UCSD-AML1 (cell line): ENCODE data around the gene CACNB4.

Experiments
- DNase-seq: peaks from one replicate; lab custom pipeline; 2025; ENCODE audit not compliant: unreplicated experiment; lab: John Stamatoyannopoulos, UW

CACNB4 gene

GRCh38 chr2:151861174-151861573 lies 237.7 kb downstream of the CACNB4 start:
- DNase-seq = no peak

GRCh38 chr2:151860613-151861146 lies 238.2 kb downstream of the CACNB4 start:
- DNase-seq = no peak

DNA sequence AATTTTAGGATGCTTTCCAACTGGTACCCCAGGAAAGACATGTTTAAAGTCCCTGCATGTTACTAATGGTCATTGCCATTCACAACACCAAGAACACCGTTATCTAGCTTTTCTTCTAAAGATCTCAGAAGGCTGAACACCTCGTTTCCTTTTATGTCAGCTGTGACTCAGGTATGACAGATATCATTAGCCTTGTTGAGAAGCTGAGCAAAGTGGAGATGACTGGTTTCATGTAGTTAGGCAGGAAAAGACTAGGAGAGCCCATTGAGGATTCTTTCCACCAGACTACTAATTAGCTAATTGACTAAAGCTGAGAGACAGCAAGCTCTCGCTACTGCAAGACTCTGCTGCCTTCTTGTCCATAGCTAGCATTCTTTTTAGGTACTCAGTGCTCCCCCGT lies 238.6 kb downstream of the CACNB4 start:
- no peak for DNase-seq

GRCh38 chr2:151857650-151858049 lies 241.2 kb downstream of the CACNB4 start:
- no peak for DNase-seq

- no peak for DNase-seq
Observed at GRCh38 chr2:151855111-151855510, 243.7 kb downstream of the CACNB4 start.

- DNase-seq = no peak
Observed at GRCh38 chr2:151853070-151853758, 245.6 kb downstream of the CACNB4 start.

- no peak for DNase-seq
Observed at GRCh38 chr2:151852260-151853069, 246.4 kb downstream of the CACNB4 start.

GRCh38 chr2:151851761-151852160 lies 247.1 kb downstream of the CACNB4 start:
- DNase-seq = no peak

- DNase-seq = no peak
Observed at GRCh38 chr2:151849413-151850010, 249.3 kb downstream of the CACNB4 start.

GRCh38 chr2:151845884-151846283 lies 253.0 kb downstream of the CACNB4 start:
- DNase-seq = no peak

DNA sequence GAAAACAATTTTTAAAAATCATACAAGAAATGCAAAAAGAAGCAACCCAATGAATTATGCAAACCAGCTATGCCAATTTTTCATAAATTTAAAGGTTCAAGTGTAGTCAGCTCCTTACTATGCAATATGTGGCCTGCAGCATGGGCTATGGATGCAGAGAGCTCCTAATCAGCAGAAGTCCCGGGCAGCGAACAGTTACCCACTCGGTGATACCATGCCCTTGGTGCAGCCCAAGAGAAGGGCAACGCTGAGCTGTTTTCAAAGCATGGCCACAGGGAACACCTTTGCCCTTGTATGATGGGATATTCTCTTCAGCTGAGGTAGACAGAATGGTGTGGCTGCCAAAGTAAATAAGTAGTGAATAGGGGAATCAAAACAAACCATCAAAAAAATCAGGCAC lies 253.4 kb downstream of the CACNB4 start:
- DNase-seq = no peak

GRCh38 chr2:151844211-151844896 lies 254.5 kb downstream of the CACNB4 start:
- DNase-seq = no peak

DNA sequence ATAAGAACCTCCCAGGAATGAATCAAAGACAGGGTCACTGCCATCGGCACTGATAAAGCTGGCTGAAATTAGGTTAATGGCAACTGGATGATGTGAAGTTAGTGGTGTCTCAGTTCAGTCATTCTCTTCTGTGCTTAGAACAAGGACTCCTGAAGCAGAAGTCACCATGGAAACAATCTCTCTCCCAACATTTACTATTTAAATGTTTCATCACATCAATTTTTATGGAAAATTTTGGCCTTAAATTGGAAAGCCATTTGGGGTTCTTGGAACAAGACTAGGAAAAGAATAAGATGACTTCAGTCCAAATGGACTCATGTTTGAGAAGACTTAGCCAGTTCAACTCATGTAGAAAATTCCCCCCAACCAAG lies 255.2 kb downstream of the CACNB4 start:
- no peak for DNase-seq

DNA sequence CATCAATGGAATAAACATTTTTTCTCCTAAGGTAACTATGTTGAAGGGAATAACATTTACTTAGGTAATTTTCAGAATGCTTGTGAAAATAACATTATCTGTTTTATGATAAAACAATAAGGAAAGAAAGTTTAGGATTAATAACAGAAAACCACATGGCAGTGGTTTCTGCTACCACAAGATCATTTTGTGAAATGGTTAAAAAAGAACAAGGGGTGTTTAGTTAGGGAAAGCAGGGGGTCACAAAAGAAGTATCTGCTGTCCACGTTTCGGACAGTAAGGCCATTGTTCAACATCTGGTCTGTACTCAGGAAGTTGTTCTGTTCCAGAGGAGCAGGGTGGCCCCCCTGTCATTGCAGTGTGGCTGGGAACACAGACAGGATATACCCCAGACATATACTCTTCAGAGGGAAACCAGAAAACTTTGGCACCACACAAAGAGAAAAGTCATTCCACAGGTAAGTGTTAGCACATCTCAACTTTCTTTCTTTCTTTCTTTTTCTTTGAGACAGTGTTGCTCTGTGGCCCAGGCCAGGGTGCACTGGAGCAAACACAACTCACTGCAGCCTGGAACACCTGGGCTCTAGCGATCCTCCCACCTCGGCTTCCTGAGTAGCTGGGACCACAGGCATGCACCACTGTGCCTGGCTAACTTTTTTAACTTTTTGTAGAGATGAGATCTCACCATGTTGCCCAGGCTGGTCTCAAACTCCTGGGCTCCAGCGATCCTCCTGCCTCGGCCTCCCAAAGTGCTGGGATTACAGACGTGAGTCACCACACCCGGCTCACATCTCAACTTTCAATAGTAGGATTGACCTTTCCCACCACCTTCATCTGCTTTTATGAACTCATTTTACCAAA lies 255.8 kb downstream of the CACNB4 start:
- peak; percentile 13 for DNase-seq

DNA sequence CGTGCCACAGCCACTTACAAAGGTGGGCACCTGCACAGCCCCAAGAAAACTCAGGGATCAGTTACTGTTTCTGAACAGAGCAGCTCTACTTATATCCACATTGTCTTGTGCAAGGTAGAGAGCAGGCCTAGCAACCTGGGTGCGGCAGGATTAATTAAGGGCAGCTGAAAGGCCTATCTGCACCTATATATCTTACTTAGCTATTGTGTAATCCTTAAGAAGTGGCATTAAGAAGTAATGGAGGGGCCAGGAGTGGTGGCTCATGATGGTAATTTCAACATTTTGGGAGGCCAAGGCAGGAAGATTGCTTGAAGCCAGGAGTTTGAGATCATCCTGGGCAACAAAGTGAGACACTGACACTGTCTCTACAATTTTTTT lies 257.8 kb downstream of the CACNB4 start:
- no peak for DNase-seq

DNA sequence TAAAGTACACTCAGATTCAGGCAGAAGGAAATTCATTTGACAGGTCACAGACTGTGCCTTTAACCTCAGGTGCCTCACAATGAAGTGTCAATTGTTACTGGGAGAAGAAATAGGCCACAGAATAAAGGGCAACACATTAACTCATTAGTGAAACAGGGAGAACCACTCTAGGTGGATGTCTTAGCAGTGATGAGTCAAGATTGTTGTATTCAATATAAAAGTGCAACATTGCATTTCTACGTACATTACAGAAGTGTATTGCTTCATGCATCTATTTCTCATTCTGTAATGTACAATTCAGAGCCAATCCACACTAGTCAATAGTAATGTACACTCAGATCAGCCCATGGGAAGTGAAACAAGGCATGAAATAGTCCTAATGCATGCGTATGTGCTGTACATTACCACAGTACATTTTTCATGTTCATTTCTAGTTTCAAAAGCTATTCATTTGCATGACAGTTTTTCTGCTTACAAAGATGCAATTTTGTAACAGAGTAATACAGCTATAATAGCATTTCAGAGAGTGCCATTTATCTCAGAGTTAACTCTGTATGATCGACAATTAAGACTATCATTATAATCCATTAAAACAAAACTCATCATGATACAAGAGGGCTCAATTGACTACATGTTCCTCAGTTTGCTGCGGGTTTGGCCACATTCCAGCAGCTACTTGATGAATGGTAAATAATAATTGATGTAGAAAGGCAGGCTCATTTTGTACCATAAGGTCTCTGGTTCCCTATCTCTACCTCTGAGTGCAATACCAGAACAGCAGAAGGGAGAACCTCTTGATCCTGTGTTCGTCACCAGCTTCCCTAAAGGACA lies 258.4 kb downstream of the CACNB4 start:
- no peak for DNase-seq

DNA sequence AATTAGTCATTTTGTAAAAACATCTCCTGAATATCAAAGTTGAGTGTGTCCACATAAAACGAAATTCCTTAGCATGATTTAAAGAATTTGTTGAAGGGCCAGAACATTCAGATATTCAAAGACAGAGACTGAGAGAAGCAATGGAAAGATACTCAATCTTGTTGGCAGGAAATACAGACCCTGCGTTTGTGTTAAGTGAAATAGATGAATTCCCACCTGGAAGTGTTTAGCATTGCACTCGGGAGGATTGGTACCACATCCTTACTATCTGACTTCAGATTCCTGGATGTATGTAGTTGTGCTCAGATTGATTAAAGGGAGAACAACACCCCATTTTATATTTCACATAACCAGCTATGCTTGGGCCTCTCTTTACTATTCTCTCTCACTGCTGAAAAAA lies 260.9 kb downstream of the CACNB4 start:
- DNase-seq = no peak

DNA sequence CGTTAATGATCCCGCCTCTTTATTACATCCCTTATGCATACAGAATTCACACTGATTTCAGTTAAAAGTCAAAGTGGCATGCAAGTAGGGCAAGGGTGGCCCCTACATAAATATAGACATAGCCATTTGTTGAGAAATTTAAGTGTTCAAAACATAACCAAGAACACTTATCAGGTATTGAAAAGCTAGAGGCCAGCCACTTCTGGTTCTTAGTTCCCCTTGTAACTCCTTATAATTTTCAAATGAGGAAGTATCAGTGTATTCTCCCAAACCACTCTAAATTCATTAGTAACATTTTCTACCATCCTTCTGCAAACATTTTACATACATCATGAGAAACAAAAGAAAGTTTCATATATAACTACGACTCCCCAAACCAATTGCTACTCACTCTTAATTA lies 264.9 kb downstream of the CACNB4 start:
- DNase-seq = no peak

DNA sequence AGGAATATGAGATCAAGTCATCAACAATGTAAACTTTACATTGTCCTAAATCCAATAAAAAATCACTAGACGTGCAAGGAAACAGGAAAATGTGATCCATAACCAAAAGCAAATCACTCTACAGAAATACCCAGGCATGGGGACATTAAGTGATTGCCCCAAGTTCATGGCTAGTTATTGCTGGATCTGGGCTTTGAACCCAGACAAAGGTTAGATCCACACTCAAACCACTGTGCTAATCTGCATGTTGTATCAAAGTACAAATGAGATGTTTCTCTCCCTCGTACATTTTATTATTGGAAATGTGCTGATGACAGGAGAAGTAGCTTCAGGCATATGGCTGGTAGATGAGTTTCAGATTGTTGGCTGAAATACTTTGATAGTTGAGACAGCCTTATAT lies 267.9 kb downstream of the CACNB4 start:
- DNase-seq = no peak

GRCh38 chr2:151828890-151829324 lies 269.9 kb downstream of the CACNB4 start:
- no peak for DNase-seq
